Testis (tissue), 2 donors: Measurements from ENCODE around the gene SEPTIN6.

ENCODE experiments used
- POLR2A ChIP-seq: fragments of 450-650 bp; IDR thresholded peaks from one replicate; pipeline ENCODE4 v1.6.1; 2017; ENCODE audit warnings: antibody characterized with exemption, mild to moderate bottlenecking, moderate library complexity
- TF ChIP-seq, protein P1 (sequence below), 3 experiments: fragments of 450-650 bp in 2 of 3; fragments of 200-600 bp in 1 of 3; sonication (generic) in 1 of 3; IDR thresholded peaks; one replicate each; pipeline ENCODE4 v1.5.1; 2016 to 2019; ENCODE audit warnings: antibody characterized with exemption in 3 of 3, mild to moderate bottlenecking in 2 of 3, moderate library complexity in 1 of 3

DNA sequence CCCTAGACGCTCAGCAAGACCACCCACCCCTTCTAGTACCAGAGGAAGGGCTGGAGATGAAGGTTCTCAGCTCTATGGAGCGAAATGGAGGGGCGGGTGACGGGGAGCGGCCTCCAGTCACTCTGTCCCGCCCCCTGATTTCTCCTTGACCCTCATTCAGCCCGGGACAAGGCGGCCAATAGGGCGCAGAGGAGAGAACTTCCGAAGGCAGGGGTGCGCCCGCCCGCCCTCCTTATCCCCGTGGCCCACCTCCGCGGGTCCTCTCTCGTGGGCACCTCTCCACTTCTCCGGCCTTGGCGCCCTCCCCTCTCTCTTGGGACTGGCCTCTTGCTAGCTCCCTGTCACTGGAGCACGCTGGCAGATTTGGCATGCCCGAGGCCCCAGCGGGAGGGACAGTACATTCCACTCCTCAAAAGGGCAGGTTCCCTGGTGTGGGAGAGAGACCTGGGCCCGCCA, 1.1 kb upstream of the SEPTIN6 start:
- TF ChIP-seq, protein P1, sequence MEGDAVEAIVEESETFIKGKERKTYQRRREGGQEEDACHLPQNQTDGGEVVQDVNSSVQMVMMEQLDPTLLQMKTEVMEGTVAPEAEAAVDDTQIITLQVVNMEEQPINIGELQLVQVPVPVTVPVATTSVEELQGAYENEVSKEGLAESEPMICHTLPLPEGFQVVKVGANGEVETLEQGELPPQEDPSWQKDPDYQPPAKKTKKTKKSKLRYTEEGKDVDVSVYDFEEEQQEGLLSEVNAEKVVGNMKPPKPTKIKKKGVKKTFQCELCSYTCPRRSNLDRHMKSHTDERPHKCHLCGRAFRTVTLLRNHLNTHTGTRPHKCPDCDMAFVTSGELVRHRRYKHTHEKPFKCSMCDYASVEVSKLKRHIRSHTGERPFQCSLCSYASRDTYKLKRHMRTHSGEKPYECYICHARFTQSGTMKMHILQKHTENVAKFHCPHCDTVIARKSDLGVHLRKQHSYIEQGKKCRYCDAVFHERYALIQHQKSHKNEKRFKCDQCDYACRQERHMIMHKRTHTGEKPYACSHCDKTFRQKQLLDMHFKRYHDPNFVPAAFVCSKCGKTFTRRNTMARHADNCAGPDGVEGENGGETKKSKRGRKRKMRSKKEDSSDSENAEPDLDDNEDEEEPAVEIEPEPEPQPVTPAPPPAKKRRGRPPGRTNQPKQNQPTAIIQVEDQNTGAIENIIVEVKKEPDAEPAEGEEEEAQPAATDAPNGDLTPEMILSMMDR (IDR thresholded peaks at IDR 0.05), result no peak
- TF ChIP-seq POLR2A, result no peak
